CD14-positive monocyte (primary cell): Measurements from ENCODE around the gene CNTN4. TPM values are rescaled to one million over a fixed set of nuclear protein-coding genes. Genes with fewer than 3 reads are reported as not detected.

ENCODE experiments used
- DNase-seq, 3 donors: peaks; one replicate each; pipeline ENCODE4 v3.0.0-alpha.2; 2011 to 2022
- H2AFZ ChIP-seq: 2 replicates; pipeline ENCODE4 v1.6.0; 2012; ENCODE audit warnings: mild to moderate bottlenecking, low read depth, low read length, inconsistent platforms; ENCODE audit not compliant: insufficient read depth, poor library complexity, severe bottlenecking
- H3K27ac ChIP-seq, 2 donors: 1 replicate in 1 of 2; 2 replicates in 1 of 2; pipeline ENCODE4 v1.5.1; 2012 to 2013; ENCODE audit warnings: low read length in 2 of 2, control low read depth in 1 of 2, inconsistent platforms in 1 of 2, low read depth in 1 of 2, mild to moderate bottlenecking in 1 of 2
- H3K27me3 ChIP-seq, 2 donors: one replicate each; pipeline versions ENCODE4 v1.6.0 to v1.6.1; 2011 to 2013; ENCODE audit warnings: low read length in 2 of 2; ENCODE audit not compliant: control insufficient read depth in 2 of 2, insufficient read depth in 2 of 2
- H3K36me3 ChIP-seq, 2 donors: replicated peaks in 1 of 2; 1 replicate in 1 of 2; 2 replicates in 1 of 2; pipeline versions ENCODE4 v1.5.1 to v1.6.1; 2012 to 2013; ENCODE audit warnings: low read length in 2 of 2, control low read depth in 1 of 2, inconsistent platforms in 1 of 2, mild to moderate bottlenecking in 1 of 2; ENCODE audit not compliant: insufficient read depth in 2 of 2, control insufficient read depth in 1 of 2
- H3K4me1 ChIP-seq, 2 donors: 1 replicate in 1 of 2; 2 replicates in 1 of 2; pipeline versions ENCODE4 v1.5.1 to v1.6.1; 2012 to 2013; ENCODE audit warnings: low read length in 2 of 2, control low read depth in 1 of 2, inconsistent platforms in 1 of 2, mild to moderate bottlenecking in 1 of 2, moderate library complexity in 1 of 2; ENCODE audit not compliant: insufficient read depth in 2 of 2, control insufficient read depth in 1 of 2
- H3K4me2 ChIP-seq: replicated peaks from 2 replicates; pipeline ENCODE3; 2012; ENCODE audit warnings: low read length, moderate library complexity, mild to moderate bottlenecking; ENCODE audit not compliant: poor library complexity, severe bottlenecking; ENCODE audit errors: extremely low read depth
- H3K4me3 ChIP-seq, 3 experiments: fragments of 200-600 bp in 1 of 3; sonication (generic) in 1 of 3; replicated peaks in 1 of 3; 1 replicate in 2 of 3; 2 replicates in 1 of 3; pipeline ENCODE4 v1.5.1; 2011 to 2013; ENCODE audit warnings: low read length in 3 of 3, mild to moderate bottlenecking in 3 of 3, control low read depth in 2 of 3, low read depth in 2 of 3, inconsistent platforms in 1 of 3, moderate library complexity in 1 of 3
- H3K79me2 ChIP-seq: 2 replicates; pipeline ENCODE4 v1.6.0; 2012; ENCODE audit warnings: mild to moderate bottlenecking, control low read depth, inconsistent platforms, low read length, moderate library complexity; ENCODE audit not compliant: insufficient read depth
- H3K9ac ChIP-seq: 2 replicates; pipeline ENCODE4 v1.6.0; 2017; ENCODE audit warnings: low read length, mild to moderate bottlenecking; ENCODE audit not compliant: insufficient read depth, poor library complexity, severe bottlenecking
- H3K9me3 ChIP-seq, 2 donors: replicated peaks in 1 of 2; 1 replicate in 1 of 2; 2 replicates in 1 of 2; pipeline versions ENCODE4 v1.5.1 to v1.6.1; 2012 to 2013; ENCODE audit warnings: low read length in 2 of 2, control low read depth in 1 of 2; ENCODE audit not compliant: control insufficient read depth in 1 of 2, insufficient read depth in 1 of 2
- H4K20me1 ChIP-seq: 2 replicates; pipeline ENCODE4 v1.6.0; 2012; ENCODE audit warnings: mild to moderate bottlenecking, low read length, control low read depth, moderate library complexity; ENCODE audit not compliant: insufficient read depth
- H3K27ac Mint-ChIP-seq, 7 donors: one replicate each; pipeline ENCODE4 v1.8.0; 2020; ENCODE audit warnings: mild to moderate bottlenecking in 7 of 7, mixed read lengths in 7 of 7, moderate library complexity in 6 of 7, inconsistent platforms in 2 of 7
- H3K27me3 Mint-ChIP-seq, 3 donors: one replicate each; pipeline ENCODE4 v1.8.0; 2021 to 2022; ENCODE audit warnings: low read depth in 3 of 3, mild to moderate bottlenecking in 3 of 3, mixed read lengths in 3 of 3, moderate library complexity in 3 of 3, inconsistent platforms in 1 of 3
- H3K36me3 Mint-ChIP-seq, 2 donors: one replicate each; pipeline ENCODE4 v1.8.0; 2020; ENCODE audit warnings: mixed read lengths in 2 of 2, inconsistent platforms in 1 of 2, mild to moderate bottlenecking in 1 of 2
- H3K4me1 Mint-ChIP-seq: one replicate; pipeline ENCODE4 v1.8.0; 2020; ENCODE audit warnings: mild to moderate bottlenecking, mixed read lengths
- H3K4me3 Mint-ChIP-seq, 2 donors: one replicate each; pipeline ENCODE4 v1.8.0; 2020; ENCODE audit warnings: mild to moderate bottlenecking in 2 of 2, mixed read lengths in 2 of 2, moderate library complexity in 1 of 2
- H3K9me3 Mint-ChIP-seq, 7 donors: one replicate each; pipeline ENCODE4 v1.8.0; 2020 to 2022; ENCODE audit warnings: mixed read lengths in 7 of 7, mild to moderate bottlenecking in 6 of 7, moderate library complexity in 6 of 7, inconsistent platforms in 2 of 7
- CTCF ChIP-seq: fragments of 200-600 bp; IDR thresholded peaks from one replicate; pipeline ENCODE4 v1.8.0; 2022; ENCODE audit warnings: antibody characterized with exemption, mild to moderate bottlenecking
- WGBS: methylation state at CpG from one replicate; pipeline ENCODE4 v1.1.5; 2013; ENCODE audit warnings: missing lambda C conversion rate; ENCODE audit not compliant: insufficient coverage; 5-methylcytosine and 5-hydroxymethylcytosine counted together
- intact Hi-C, 2 donors: fragments of 100-400 bp; cut with micrococcal nuclease; formaldehyde crosslinking; loops; one replicate each; pipeline versions ENCODE4 v1.15.0 to v1.15.1; 2023
- polyA plus RNA-seq, 3 donors: library from polyadenylated mRNA; depleted of rRNA in 1 of 3; unstranded in 2 of 3; stranded (reverse) in 1 of 3; fragments of 300-500 nt in 2 of 3; fragments of >200 nt in 1 of 3; fragmentation: Illumina TruSeq in 2 of 3; gene quantifications; 1 replicate in 2 of 3; 2 replicates in 1 of 3; pipeline ENCODE4 v1.2.3, GENCODE V29; 2012 to 2021

The CNTN4 gene
- polyA plus RNA-seq, 3 donors, result not detected

- Histone ChIP-seq H4K20me1 (no peaks in the 10 kb centered on the region), H3K36me3 (no peaks in the 10 kb centered on the region), H3K27me3 (no peaks in the 10 kb centered on the region), H3K4me2 (no peak overlapping the region), H3K9ac (no peak overlapping the region), H3K79me2 (no peaks in the 10 kb centered on the region), H3K4me1 (no peaks in the 10 kb centered on the region), H3K4me3 (no peak overlapping the region), H3K27ac (no peak overlapping the region), H2AFZ (no peak overlapping the region), H3K9me3 (no peaks in the 10 kb centered on the region)
- H3K36me3 Mint-ChIP-seq, result no peaks in the 10 kb centered on the region
- H3K9me3 Mint-ChIP-seq, result peaks cover 0 to 3% (median 0%) of the 10 kb centered on the region in 7 donors
- no peak for TF ChIP-seq CTCF
- DNase-seq, result no peak
- intact Hi-C loops, result no loop called here
- 50% methylated on average over 1 of the region's 1 CpG for WGBS
- H3K27ac Mint-ChIP-seq, result no peak overlapping the region
- no peaks in the 10 kb centered on the region for H3K27me3 Mint-ChIP-seq
- H3K4me3 Mint-ChIP-seq, result no peak overlapping the region
- no peaks in the 10 kb centered on the region for H3K4me1 Mint-ChIP-seq
These were observed 175.9 kb downstream of the CNTN4 start for GRCh38 chr3:2274526-2274925.

DNA sequence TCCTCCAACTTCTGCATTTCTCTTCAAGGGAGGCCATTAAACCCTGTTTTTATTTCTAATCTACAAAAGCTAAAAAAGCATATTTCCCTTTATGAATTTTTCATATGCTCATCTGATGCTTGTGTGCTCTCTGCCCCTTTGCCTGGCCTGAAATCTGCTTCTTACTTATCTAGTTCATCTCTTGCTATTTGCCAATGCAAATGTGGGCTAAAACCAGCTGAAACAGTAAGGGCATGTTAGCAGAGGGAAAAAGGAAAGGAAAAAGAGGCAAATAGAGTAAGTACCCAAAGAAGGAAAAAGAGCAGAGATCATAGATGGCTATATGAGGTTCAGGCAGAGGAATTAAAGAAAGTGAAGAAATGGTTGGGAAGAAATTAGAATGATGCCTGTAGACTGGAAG is 185.2 kb downstream of the CNTN4 start:
- Mint-ChIP-seq H3K27me3 (no peaks in the 10 kb centered on the region), H3K4me1 (no peaks in the 10 kb centered on the region), H3K36me3 (no peaks in the 10 kb centered on the region), H3K4me3 (no peak overlapping the region), H3K27ac (no peak overlapping the region), H3K9me3 (peaks cover 0 to 6% (median 0%) of the 10 kb centered on the region in 7 donors)
- no peak for TF ChIP-seq CTCF
- no peak overlapping the region for H3K4me3 ChIP-seq
- no peaks in the 10 kb centered on the region for H3K27me3 ChIP-seq
- no peak overlapping the region for H3K9ac ChIP-seq
- H3K4me1 ChIP-seq, result no peaks in the 10 kb centered on the region
- DNase-seq, result no peak
- H4K20me1 ChIP-seq, result no peaks in the 10 kb centered on the region
- intact Hi-C loops, result no loop called here
- no peaks in the 10 kb centered on the region for H3K79me2 ChIP-seq
- H3K36me3 ChIP-seq, result no peaks in the 10 kb centered on the region
- no peak overlapping the region for H2AFZ ChIP-seq
- no peak overlapping the region for H3K27ac ChIP-seq
- H3K9me3 ChIP-seq, result no peaks in the 10 kb centered on the region
- no peak overlapping the region for H3K4me2 ChIP-seq
